ENCODE results near the gene MKNK1. TPM values are rescaled to one million over a fixed set of nuclear protein-coding genes. Genes with fewer than 3 reads are reported as not detected.

The MKNK1 gene
- total RNA-seq, 1 donor from 2014 or later = 58.4 TPM

DNA sequence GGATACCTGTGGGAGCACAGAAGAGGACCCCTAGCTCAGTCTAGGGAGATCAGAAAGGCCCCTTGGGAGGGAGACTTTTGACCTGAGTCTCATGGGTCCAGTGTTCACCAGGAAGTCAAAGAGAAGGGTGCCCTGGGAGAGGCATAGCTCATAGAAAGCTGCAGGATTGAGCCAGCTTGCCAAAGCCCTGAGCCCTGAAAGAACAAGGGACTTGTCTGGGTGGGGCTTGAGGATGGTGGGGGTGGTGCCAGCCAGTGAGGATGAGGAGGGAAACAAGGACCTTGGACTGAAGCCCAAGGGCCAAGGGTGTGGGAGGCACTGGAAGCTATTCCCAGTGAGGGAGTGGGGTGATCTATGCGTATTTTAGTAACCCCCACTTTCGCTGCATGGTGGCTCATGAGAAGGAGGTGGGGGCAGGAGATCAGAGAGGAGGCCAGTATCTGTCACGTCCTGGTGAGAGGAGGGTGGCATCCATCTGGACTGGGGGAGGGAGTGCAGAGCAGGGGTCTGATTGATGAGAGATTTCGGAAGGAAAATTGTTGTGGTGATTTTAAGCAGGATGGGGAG is 86.1 kb downstream of the MKNK1 start:
- no peak for DNase-seq
- Mint-ChIP-seq H3K4me3 (ENCODE audit: unreplicated experiment) (no peak overlapping the region), H3K4me1 (ENCODE audit: low read depth, unreplicated experiment) (peaks cover 3% of the 10 kb centered on the region), H3K9me3 (ENCODE audit: unreplicated experiment) (no peaks in the 10 kb centered on the region), H3K27ac (ENCODE audit: unreplicated experiment) (no peak overlapping the region), H3K27me3 (ENCODE audit: unreplicated experiment) (peaks cover 4% of the 10 kb centered on the region), H3K36me3 (ENCODE audit: unreplicated experiment) (no peaks in the 10 kb centered on the region)
- TF ChIP-seq, protein P1, sequence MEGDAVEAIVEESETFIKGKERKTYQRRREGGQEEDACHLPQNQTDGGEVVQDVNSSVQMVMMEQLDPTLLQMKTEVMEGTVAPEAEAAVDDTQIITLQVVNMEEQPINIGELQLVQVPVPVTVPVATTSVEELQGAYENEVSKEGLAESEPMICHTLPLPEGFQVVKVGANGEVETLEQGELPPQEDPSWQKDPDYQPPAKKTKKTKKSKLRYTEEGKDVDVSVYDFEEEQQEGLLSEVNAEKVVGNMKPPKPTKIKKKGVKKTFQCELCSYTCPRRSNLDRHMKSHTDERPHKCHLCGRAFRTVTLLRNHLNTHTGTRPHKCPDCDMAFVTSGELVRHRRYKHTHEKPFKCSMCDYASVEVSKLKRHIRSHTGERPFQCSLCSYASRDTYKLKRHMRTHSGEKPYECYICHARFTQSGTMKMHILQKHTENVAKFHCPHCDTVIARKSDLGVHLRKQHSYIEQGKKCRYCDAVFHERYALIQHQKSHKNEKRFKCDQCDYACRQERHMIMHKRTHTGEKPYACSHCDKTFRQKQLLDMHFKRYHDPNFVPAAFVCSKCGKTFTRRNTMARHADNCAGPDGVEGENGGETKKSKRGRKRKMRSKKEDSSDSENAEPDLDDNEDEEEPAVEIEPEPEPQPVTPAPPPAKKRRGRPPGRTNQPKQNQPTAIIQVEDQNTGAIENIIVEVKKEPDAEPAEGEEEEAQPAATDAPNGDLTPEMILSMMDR (IDR thresholded peaks at IDR 0.05; ENCODE audit: partially characterized antibody, unreplicated experiment) = no peak

DNA sequence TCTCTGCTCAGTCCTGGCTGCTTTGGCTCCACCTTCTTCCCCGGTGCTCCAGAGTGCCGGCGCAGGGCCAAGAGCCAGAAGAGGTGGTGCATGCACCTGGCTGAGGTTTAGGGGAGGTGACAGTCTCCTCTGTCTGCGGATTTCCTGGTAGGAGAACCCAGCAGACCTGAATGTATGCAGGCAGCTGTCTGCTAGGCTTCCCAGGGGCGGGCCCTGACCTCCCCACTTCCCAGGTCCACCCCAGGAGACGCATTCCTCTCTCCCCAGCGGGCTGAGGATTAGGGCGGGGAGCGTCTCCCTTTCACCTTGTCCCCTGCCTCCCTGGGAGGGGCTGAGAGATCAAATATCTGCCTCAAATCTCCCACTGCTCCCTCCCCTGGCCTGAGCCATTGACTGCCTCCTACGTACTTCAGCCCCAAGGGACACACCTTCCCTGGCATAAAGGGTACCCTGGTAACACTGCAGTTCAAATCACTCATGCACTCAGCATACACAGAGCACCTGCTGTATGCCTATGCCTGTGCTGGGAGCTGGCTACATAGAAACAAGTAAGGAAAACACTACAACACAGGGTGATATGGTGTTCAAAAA is 87.0 kb downstream of the MKNK1 start:
- H3K27me3 Mint-ChIP-seq (ENCODE audit: unreplicated experiment) = peaks cover 4% of the 10 kb centered on the region

DNA sequence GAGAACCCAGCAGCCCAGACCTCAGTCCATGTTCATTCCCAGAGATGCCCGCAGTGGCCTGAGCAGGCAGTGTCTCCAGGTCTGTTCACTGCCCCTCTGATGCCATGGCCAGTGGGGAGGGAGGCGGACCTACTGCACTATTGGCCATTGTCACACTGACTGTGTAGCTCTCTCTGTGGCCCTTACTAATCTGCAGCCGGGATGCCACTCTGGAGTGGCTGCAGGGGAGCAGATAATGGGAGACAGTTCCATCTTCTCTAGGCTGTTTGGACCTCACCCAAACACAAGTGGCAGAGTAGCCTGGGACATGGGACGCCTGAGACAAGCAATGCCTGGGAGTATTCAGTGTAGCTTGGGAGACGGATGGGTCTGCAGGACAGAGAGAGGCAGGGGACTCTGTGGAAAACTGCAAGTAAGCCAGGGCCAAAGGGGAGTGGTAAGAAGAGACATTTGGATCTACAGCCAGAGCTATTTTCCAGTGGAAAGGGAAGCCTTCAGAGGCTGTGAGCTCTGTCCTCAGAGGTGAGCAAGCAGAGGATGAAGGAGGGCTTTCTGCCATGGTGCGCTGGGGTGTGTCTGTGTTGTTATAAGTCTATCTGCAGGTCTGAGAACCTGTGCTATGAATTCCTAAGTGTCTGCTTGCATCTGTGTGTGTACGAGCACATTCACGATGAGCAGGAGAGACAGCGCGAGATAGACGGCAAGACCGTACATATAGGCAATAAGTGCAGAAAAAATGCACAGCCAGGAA is 87.7 kb downstream of the MKNK1 start:
- H3K27me3 Mint-ChIP-seq (ENCODE audit: unreplicated experiment) = peaks cover 4% of the 10 kb centered on the region
- TF ChIP-seq, protein P1 (IDR thresholded peaks at IDR 0.05; ENCODE audit: partially characterized antibody, unreplicated experiment) = no peak
- H3K4me1 Mint-ChIP-seq (ENCODE audit: low read depth, unreplicated experiment) = peaks cover 3% of the 10 kb centered on the region
- H3K4me3 Mint-ChIP-seq (ENCODE audit: unreplicated experiment) = no peak overlapping the region
- no peaks in the 10 kb centered on the region for H3K36me3 Mint-ChIP-seq (ENCODE audit: unreplicated experiment)
- DNase-seq = no peak
- no peaks in the 10 kb centered on the region for H3K9me3 Mint-ChIP-seq (ENCODE audit: unreplicated experiment)
- H3K27ac Mint-ChIP-seq (ENCODE audit: unreplicated experiment) = no peak overlapping the region

More for the DNA sequence above, 87.0 kb downstream of the MKNK1 start:
- H3K27ac Mint-ChIP-seq (ENCODE audit: unreplicated experiment) = no peak overlapping the region
- TF ChIP-seq, protein P1 (IDR thresholded peaks at IDR 0.05; ENCODE audit: partially characterized antibody, unreplicated experiment) = no peak
- H3K9me3 Mint-ChIP-seq (ENCODE audit: unreplicated experiment) = no peaks in the 10 kb centered on the region
- H3K4me1 Mint-ChIP-seq (ENCODE audit: low read depth, unreplicated experiment) = peaks cover 3% of the 10 kb centered on the region
- no peak overlapping the region for H3K4me3 Mint-ChIP-seq (ENCODE audit: unreplicated experiment)
- no peaks in the 10 kb centered on the region for H3K36me3 Mint-ChIP-seq (ENCODE audit: unreplicated experiment)
- no peak for DNase-seq

DNA sequence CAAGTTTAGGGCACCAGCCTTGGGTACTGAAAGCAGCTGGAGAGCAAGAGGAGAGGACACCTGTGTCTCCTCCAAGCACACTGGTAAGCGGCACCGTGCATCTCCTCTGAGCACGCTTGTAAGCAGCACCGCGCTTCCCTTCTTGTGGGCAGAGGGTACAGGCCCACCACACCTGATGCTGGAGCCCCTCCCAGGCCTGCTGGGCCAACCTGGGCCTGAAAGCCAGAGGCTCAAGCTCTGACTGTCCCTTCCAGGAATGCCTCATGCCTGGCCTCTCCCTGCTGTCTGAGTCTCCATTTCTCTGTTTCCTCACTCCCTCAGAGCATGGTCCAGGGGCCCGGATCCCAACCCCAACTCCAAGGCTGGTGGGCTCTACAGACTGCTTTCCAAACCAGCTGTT is 88.5 kb downstream of the MKNK1 start:
- peaks cover 3% of the 10 kb centered on the region for H3K4me1 Mint-ChIP-seq (ENCODE audit: low read depth, unreplicated experiment)
- H3K36me3 Mint-ChIP-seq (ENCODE audit: unreplicated experiment) = no peaks in the 10 kb centered on the region
- H3K9me3 Mint-ChIP-seq (ENCODE audit: unreplicated experiment) = no peaks in the 10 kb centered on the region
- no peak overlapping the region for H3K4me3 Mint-ChIP-seq (ENCODE audit: unreplicated experiment)
- DNase-seq = no peak
- no peak overlapping the region for H3K27ac Mint-ChIP-seq (ENCODE audit: unreplicated experiment)
- H3K27me3 Mint-ChIP-seq (ENCODE audit: unreplicated experiment) = peaks cover 3% of the 10 kb centered on the region
- TF ChIP-seq, protein P1 (IDR thresholded peaks at IDR 0.05; ENCODE audit: partially characterized antibody, unreplicated experiment) = no peak

DNA sequence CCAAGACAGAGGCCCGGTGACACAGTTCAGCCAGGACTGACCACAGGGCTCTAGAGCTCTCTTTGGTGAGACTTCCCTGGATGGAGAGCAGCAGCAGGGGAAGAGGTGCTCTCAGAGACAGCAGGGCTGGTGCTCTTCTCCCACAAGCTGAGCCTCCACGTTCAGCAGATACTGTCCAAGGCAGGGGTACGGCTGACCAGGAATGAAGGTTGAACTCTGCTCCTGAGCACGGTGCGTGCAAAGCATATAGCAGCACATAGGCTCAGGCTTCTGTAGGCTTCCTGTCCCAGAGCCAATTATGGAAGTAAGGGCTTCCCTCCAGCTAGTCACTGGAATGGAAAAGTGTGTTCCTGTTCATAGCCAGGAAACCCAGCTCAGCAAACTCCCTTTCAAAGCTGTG is 90.5 kb downstream of the MKNK1 start:
- H3K27me3 Mint-ChIP-seq (ENCODE audit: unreplicated experiment) = peaks cover 3% of the 10 kb centered on the region
- no peaks in the 10 kb centered on the region for H3K4me1 Mint-ChIP-seq (ENCODE audit: low read depth, unreplicated experiment)
- TF ChIP-seq, protein P1 (IDR thresholded peaks at IDR 0.05; ENCODE audit: partially characterized antibody, unreplicated experiment) = no peak
- no peaks in the 10 kb centered on the region for H3K36me3 Mint-ChIP-seq (ENCODE audit: unreplicated experiment)
- no peak for DNase-seq
- no peaks in the 10 kb centered on the region for H3K9me3 Mint-ChIP-seq (ENCODE audit: unreplicated experiment)
- no peak overlapping the region for H3K4me3 Mint-ChIP-seq (ENCODE audit: unreplicated experiment)
- H3K27ac Mint-ChIP-seq (ENCODE audit: unreplicated experiment) = no peak overlapping the region
